Motor neuron (in vitro differentiated cells): ENCODE results near the gene MAGIX. TPM values are rescaled to one million over a fixed set of nuclear protein-coding genes. Genes with fewer than 3 reads are reported as not detected.
A peak's percentile ranks its signal among the peaks of the same experiment; 100 is the strongest.

Experiments used
- ATAC-seq, 8 experiments: fragments of 200-7000 bp; cut with Tn5 transposase; replicated peaks in 6 of 8; 2 replicates each; pipeline ENCODE4 v1.8.0; 2021; ENCODE audit warnings: mild to moderate bottlenecking in 8 of 8, moderate library complexity in 8 of 8
- H3K27ac ChIP-seq, 2 donors: fragments of 250-450 bp; sonication (Bioruptor Pico); 2 replicates each; pipeline ENCODE4 v1.9.0; 2021; ENCODE audit warnings: antibody characterized with exemption in 2 of 2, mild to moderate bottlenecking in 2 of 2, moderate library complexity in 1 of 2
- H3K4me1 ChIP-seq, 2 donors: fragments of 250-450 bp; sonication (Bioruptor Pico); replicated peaks in 1 of 2; 2 replicates each; pipeline ENCODE4 v1.6.1; 2021; ENCODE audit warnings: antibody characterized with exemption in 2 of 2, mild to moderate bottlenecking in 2 of 2, moderate library complexity in 1 of 2
- H3K4me3 ChIP-seq, 5 donors: fragments of 250-450 bp; sonication (Bioruptor Pico); 2 replicates each; pipeline ENCODE4 v1.9.0; 2021; ENCODE audit warnings: antibody characterized with exemption in 5 of 5, mild to moderate bottlenecking in 5 of 5, moderate library complexity in 4 of 5
- WGBS, 10 experiments: fragments of 450-650 bp; shearing (Covaris generic); methylation state at CpG; one replicate each; pipeline ENCODE4 v1.0.0; 2022; 5-methylcytosine and 5-hydroxymethylcytosine counted together
- in situ Hi-C, 9 experiments: fragments of 400-800 bp; cut with MboI; loops; one replicate each; pipeline ENCODE4 v1.15.0; 2021; ENCODE audit warnings: low sequenced_read_pairs in 9 of 9, low pct_unique_long_range_greater_than_20kb in 2 of 9; ENCODE audit not compliant: unreplicated experiment in 9 of 9
- total RNA-seq, 8 experiments: library from RNA; unstranded; fragments of 300-600 nt; gene quantifications; 2 replicates each; pipeline versions ENCODE4 v1.2.3 to v1.2.4, GENCODE V29; 2022

The MAGIX gene
- total RNA-seq, 8 experiments from 2014 or later = 0.57 to 2.7 (median 1.4) TPM

DNA sequence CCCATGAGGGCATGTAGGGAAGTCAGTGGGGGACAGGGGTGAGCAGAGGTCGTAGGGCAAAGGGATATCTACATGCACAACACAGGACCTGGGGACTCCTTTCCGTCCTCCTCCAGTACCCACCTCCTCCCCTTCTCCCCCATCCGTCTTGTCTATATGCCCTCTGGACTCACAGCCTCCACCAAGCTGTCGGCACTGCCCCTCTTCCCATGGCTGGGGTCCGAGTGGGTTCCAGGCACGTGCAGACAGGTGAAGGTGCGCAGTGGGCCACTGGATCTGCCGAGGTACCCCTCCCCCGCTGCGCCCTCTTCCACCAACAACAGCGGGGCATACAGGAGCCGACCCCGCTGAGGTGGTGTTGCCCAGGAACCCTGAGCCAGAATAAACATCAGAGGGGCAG lies 42.9 kb downstream of the MAGIX start:
- Histone ChIP-seq H3K4me1 (peaks cover 4% of the 10 kb centered on the region in 2 donors), H3K4me3 (no peak overlapping the region), H3K27ac (no peak overlapping the region)
- ATAC-seq = no peak
- WGBS, 10 experiments = 55 to 100% methylated on average over 3 to 10 of the region's 13 CpGs; no CpG with 5 or more reads in 8 of the 10 experiments
- in situ Hi-C loops = no loop called here

DNA sequence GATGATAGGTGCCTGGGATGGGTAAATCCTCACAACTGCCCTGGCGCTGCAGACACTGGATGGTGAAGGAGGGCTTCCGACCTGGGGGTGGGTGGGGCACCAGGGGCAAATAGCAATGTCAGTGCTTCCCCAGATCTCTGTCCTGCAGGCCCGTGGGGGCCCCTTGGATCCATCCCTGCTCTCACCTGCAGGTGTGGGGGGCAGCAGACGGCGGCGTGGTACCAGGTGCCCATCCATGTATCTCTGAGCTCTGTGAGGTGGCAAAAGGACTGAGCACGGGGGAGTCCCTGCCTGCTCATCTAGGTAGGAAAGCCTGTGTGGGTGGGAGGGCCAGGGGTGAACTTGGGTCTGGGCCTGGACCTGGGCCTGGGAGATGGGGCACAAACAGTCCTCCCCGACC lies 44.0 kb downstream of the MAGIX start:
- no peaks in the 10 kb centered on the region for H3K4me1 ChIP-seq
- in situ Hi-C loops = no loop called here
- ATAC-seq = no peak
- no peak overlapping the region for H3K4me3 ChIP-seq
- WGBS, 10 experiments = no CpG with 5 or more reads among the region's 8 CpGs
- no peak overlapping the region for H3K27ac ChIP-seq

DNA sequence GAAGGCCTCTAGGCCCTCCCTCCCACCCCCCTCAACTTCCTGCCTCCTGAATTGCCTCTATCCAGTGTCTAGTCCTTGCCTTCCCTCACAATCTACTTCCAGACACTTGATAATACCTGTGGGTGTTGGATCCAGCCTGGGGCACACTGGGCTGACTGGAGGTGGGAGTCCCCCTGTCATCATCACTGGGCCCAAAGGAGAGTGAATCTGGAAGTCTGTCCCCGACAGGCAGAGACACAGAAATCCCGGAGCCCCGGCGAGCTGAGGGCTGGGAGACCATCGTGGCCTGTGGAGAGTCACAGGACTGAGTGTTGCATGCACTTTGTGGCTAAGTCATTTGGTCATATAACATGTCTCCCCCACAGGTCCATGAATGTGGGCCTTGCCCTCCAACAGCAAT lies 45.8 kb downstream of the MAGIX start:
- Histone ChIP-seq H3K4me1 (no peaks in the 10 kb centered on the region), H3K27ac (no peak overlapping the region), H3K4me3 (no peak overlapping the region)
- in situ Hi-C loops = no loop called here
- WGBS, 10 experiments = 0% methylated on average over 3 of the region's 5 CpGs; no CpG with 5 or more reads in 9 of the 10 experiments
- no peak for ATAC-seq

DNA sequence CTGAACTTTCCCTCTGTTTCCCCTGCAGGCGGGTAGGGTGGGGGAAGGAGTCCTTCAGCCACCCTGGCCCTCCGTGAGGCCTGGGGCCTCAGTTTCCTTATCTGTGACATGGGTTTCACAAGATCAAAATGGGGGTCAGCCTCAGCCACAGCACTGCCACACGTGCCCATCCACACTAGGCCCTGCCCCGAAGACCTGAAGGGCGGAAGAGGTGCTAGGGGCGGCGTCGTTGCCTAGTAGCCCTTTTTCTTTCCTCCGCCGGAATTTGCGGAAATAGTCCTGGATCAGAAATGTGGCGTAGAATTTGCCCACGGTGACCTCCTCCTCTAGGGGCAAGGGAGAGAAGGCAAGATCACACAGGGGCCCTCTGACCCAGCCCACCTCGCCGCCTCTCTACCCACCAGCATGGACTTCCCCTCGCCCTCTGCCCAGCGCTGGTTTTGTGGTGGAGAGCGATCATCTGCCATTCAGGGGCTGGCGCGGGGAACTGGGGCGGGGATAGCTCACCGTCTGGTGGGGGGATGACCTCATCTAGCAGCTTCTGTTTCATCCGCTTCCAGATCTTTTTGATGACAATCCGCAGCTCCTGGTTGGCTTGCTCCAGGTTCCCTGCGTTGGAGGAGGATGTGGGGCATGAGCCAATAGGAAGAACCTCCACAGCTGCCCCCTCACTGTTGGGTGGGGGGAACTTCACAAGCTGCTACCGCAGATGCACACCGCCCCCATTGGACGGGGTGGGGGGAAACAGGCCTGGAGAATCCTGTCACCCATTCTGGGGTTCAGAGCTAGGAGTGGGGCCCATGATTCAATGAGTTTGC lies 47.1 kb downstream of the MAGIX start:
- no peaks in the 10 kb centered on the region for H3K4me1 ChIP-seq
- H3K4me3 ChIP-seq = no peak overlapping the region
- ATAC-seq = peak in 2 of 8 experiments; percentile 28 to 48
- in situ Hi-C loops = no loop called here
- WGBS, 10 experiments = 82% methylated on average over 13 of the region's 28 CpGs; no CpG with 5 or more reads in 9 of the 10 experiments
- no peak overlapping the region for H3K27ac ChIP-seq

GRCh38 chrX:49210406-49210805 lies 47.8 kb downstream of the MAGIX start:
- in situ Hi-C loops = no loop called here
- Histone ChIP-seq H3K4me1 (no peaks in the 10 kb centered on the region), H3K4me3 (no peak overlapping the region), H3K27ac (no peak overlapping the region)
- WGBS, 10 experiments = no CpG with 5 or more reads among the region's 8 CpGs
- no peak for ATAC-seq

DNA sequence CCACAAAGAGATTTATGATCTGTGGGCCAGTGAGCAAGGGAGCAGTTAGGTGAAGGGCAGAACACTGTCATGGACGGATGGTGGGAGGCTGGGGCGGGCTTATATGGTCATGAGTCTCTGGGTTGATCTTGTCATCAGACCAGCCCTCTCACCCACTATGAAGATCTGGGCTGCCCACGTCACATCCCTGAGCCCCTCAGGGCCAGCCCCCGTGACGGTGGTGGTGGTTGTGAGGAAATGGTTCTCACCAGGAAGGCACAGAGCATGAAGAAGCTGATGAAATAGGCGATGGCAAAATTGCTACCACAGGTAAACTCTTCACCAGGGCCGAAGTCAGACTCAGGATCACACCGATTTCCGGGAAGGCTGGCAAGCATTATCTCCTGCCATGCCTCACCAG lies 48.5 kb downstream of the MAGIX start:
- no peak for ATAC-seq
- Histone ChIP-seq H3K4me1 (no peaks in the 10 kb centered on the region), H3K4me3 (no peak overlapping the region), H3K27ac (no peak overlapping the region)
- 96% methylated on average over 3 of the region's 9 CpGs; no CpG with 5 or more reads in 9 of the 10 experiments for WGBS, 10 experiments
- in situ Hi-C loops = no loop called here

- H3K4me1 ChIP-seq = no peaks in the 10 kb centered on the region
- no peak overlapping the region for H3K27ac ChIP-seq
- no peak overlapping the region for H3K4me3 ChIP-seq
- in situ Hi-C loops = no loop called here
- no peak for ATAC-seq
- 31% methylated on average over 2 of the region's 2 CpGs; no CpG with 5 or more reads in 9 of the 10 experiments for WGBS, 10 experiments
These were observed 49.7 kb downstream of the MAGIX start for GRCh38 chrX:49212209-49212608.

DNA sequence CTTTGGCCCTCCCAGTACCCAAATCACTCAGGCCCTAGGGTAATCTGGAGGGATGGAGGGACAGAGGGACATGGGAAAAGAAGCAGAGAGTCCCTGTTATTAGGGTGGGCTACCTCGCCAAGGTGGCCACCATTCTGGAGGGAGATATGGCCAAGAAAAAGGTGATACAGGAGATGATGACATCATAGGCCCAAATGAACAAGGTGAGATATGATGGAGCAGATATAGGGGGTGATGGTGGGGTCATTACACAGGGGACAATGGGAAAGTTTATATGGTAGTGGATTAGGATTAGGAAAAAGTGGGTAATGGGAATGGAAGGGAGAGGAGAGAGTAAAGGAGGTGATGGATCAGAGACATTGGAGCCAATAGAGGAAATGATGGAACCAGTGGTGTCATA lies 50.3 kb downstream of the MAGIX start:
- no peak overlapping the region for H3K27ac ChIP-seq
- H3K4me3 ChIP-seq = no peak overlapping the region
- ATAC-seq = no peak
- H3K4me1 ChIP-seq = no peaks in the 10 kb centered on the region
- in situ Hi-C loops = no loop called here
- 0 to 40% (median 20%) methylated on average over 1 of the region's 1 CpG; no CpG with 5 or more reads in 6 of the 10 experiments for WGBS, 10 experiments

DNA sequence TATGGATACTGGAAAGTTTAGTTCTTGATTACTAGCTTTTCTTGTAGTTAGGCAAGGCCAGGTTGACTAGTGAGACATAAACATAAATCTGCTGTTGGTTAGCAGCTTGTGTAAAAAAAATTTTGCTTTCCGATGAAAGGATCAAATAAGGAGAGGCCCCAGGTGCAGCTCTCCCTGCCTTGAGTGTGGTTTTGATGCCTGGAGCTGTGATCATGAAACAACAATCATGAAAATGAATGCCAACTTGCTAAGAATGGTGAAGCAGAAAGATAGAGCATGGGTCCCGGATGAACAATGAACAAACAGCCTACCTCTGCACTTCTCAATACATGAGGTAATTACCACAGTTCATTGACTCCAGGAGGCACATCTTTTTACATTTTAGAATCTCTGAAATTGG lies 51.9 kb downstream of the MAGIX start:
- in situ Hi-C loops = no loop called here
- ATAC-seq = no peak
- no peak overlapping the region for H3K27ac ChIP-seq
- no peaks in the 10 kb centered on the region for H3K4me1 ChIP-seq
- WGBS, 10 experiments = 20 to 42% methylated on average over 1 to 2 of the region's 2 CpGs; no CpG with 5 or more reads in 8 of the 10 experiments
- no peak overlapping the region for H3K4me3 ChIP-seq

DNA sequence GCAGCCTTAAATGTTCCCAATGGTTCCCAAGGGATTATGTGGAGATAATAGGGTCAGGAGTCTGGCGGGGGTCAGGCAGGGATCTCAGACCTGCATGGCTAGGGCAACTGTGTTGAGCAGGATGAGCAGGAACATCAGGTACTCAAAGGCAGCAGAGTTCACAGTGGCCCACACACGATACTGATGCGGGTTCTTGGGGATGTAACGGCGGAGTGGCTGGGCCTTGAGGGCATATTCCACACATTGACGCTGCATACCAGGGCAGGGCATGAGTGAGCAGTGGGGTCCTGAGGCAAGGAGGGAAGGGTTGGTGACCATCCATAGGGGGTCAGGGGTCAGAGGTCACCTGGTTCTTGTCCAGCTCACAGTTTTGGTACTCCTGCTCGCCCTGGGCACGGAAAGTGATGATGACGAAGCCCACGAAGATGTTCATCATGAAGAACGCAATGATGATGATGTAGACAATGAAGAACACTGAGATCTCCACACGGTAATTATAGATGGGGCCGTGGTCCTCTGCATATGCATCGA lies 52.5 kb downstream of the MAGIX start:
- in situ Hi-C loops = no loop called here
- Histone ChIP-seq H3K4me3 (no peak overlapping the region), H3K27ac (no peak overlapping the region), H3K4me1 (no peaks in the 10 kb centered on the region)
- WGBS, 10 experiments = 61 to 100% (median 78%) methylated on average over 1 to 7 of the region's 14 CpGs; no CpG with 5 or more reads in 7 of the 10 experiments
- ATAC-seq = no peak

Other genes with a start within 250 kb of the MAGIX start
- 10 to 100 TPM in 4 of 8 experiments, 1 to 10 TPM in 4; 6.9 to 20.3 (median 9.5) TPM for gene PIM2, start 243.7 kb upstream of the MAGIX start, total RNA-seq
- 10 to 100 TPM; 22.0 to 49.8 (median 36.6) TPM for gene OTUD5, start 205.2 kb upstream of the MAGIX start, total RNA-seq
- gene KCND1, start 190.9 kb upstream of the MAGIX start, total RNA-seq = 1 to 10 TPM in 6 of 8 experiments, under 1 TPM in 2; 0.65 to 3.1 (median 1.5) TPM
- gene GRIPAP1, start 160.5 kb upstream of the MAGIX start, total RNA-seq = 10 to 100 TPM; 24.2 to 69.0 (median 44.8) TPM
- 10 to 100 TPM in 7 of 8 experiments, 1 to 10 TPM in 1; 9.7 to 43.2 (median 24.4) TPM for gene TFE3, start 119.4 kb upstream of the MAGIX start, total RNA-seq
- 1 to 10 TPM in 7 of 8 experiments, under 1 TPM in 1; 0.15 to 5.7 (median 3.9) TPM for gene CCDC120, start 103.8 kb upstream of the MAGIX start, total RNA-seq
- gene PRAF2, start 88.8 kb upstream of the MAGIX start, total RNA-seq = 10 to 100 TPM in 7 of 8 experiments, 1 to 10 TPM in 1; 9.9 to 29.1 (median 14.2) TPM
- gene WDR45, start 82.9 kb upstream of the MAGIX start, total RNA-seq = 10 to 100 TPM; 20.7 to 97.3 (median 44.5) TPM
- 10 to 100 TPM; 16.3 to 29.8 (median 20.1) TPM for gene GPKOW, start 39.0 kb upstream of the MAGIX start, total RNA-seq
- 10 to 100 TPM in 3 of 8 experiments, 1 to 10 TPM in 5; 1.2 to 21.9 (median 6.0) TPM for gene PLP2, start 9.1 kb downstream of the MAGIX start, total RNA-seq
- gene PRICKLE3, start 23.6 kb downstream of the MAGIX start, total RNA-seq = 10 to 100 TPM in 2 of 8 experiments, 1 to 10 TPM in 2, under 1 TPM in 4; 0.33 to 11.8 (median 1.1) TPM
- 100 to 1,000 TPM in 1 of 8 experiments, 10 to 100 TPM in 4, 1 to 10 TPM in 2, under 1 TPM in 1; 0.92 to 144 (median 71.8) TPM for gene SYP, start 37.4 kb downstream of the MAGIX start, total RNA-seq
- gene CACNA1F, start 70.6 kb downstream of the MAGIX start, total RNA-seq = under 1 TPM in 2 of 8 experiments, not detected in 6; 0.28 to 0.41 TPM
- 10 to 100 TPM in 1 of 8 experiments, 1 to 10 TPM in 7; 7.2 to 10.6 (median 9.3) TPM for gene CCDC22, start 72.7 kb downstream of the MAGIX start, total RNA-seq
- under 1 TPM; 0.11 to 0.84 (median 0.26) TPM for gene FOXP3, start 102.0 kb downstream of the MAGIX start, total RNA-seq
- gene PPP1R3F, start 107.0 kb downstream of the MAGIX start, total RNA-seq = 10 to 100 TPM in 5 of 8 experiments, 1 to 10 TPM in 3; 3.8 to 16.1 (median 11.2) TPM
- gene GAGE10, start 140.9 kb downstream of the MAGIX start, total RNA-seq = not detected
- not detected for gene GAGE12J, start 159.3 kb downstream of the MAGIX start, total RNA-seq
- not detected for gene GAGE13, start 168.8 kb downstream of the MAGIX start, total RNA-seq